SH-SY5Y (cell line): ENCODE measurements around the gene FBRSL1.

Experiments used
- GATA2 ChIP-seq: IDR thresholded peaks from 2 replicates; pipeline ENCODE4 v1.6.1; 2011; ENCODE audit warnings: mild to moderate bottlenecking, low read depth, low read length
- GATA3 ChIP-seq: IDR thresholded peaks from 2 replicates; pipeline ENCODE4 v1.6.1; 2011; ENCODE audit warnings: low read depth, mild to moderate bottlenecking, low read length, moderate library complexity

The FBRSL1 gene

GRCh38 chr12:132460571-132460970 is 29.4 kb upstream of the FBRSL1 start:
- TF ChIP-seq GATA2 (no peak), GATA3 (no peak)

- TF ChIP-seq GATA2 (no peak), GATA3 (no peak)
Observed at GRCh38 chr12:132461526-132461925, 28.4 kb upstream of the FBRSL1 start.

- TF ChIP-seq GATA2: no peak
- no peak for TF ChIP-seq GATA3
Observed at GRCh38 chr12:132462788-132463187, 27.2 kb upstream of the FBRSL1 start.

- TF ChIP-seq GATA3 (no peak), GATA2 (no peak)
Observed at GRCh38 chr12:132464820-132465219, 25.1 kb upstream of the FBRSL1 start.

GRCh38 chr12:132465269-132466190 is 24.4 kb upstream of the FBRSL1 start:
- TF ChIP-seq GATA2 (no peak), GATA3 (no peak)

GRCh38 chr12:132466241-132467201 is 23.4 kb upstream of the FBRSL1 start:
- TF ChIP-seq GATA2: no peak
- TF ChIP-seq GATA3: no peak

GRCh38 chr12:132467511-132467910 is 22.4 kb upstream of the FBRSL1 start:
- TF ChIP-seq GATA2 (no peak), GATA3 (no peak)

- no peak for TF ChIP-seq GATA2
- no peak for TF ChIP-seq GATA3
Observed at GRCh38 chr12:132469423-132469822, 20.5 kb upstream of the FBRSL1 start.

- TF ChIP-seq GATA3 (no peak), GATA2 (no peak)
Observed at GRCh38 chr12:132470397-132470796, 19.6 kb upstream of the FBRSL1 start.

GRCh38 chr12:132471011-132471857 is 18.7 kb upstream of the FBRSL1 start:
- TF ChIP-seq GATA3 (no peak), GATA2 (no peak)

- TF ChIP-seq GATA2 (no peak), GATA3 (no peak)
Observed at GRCh38 chr12:132471858-132472255, 18.1 kb upstream of the FBRSL1 start.

GRCh38 chr12:132472386-132472785 is 17.6 kb upstream of the FBRSL1 start:
- TF ChIP-seq GATA3 (no peak), GATA2 (no peak)

- TF ChIP-seq GATA3: no peak
- TF ChIP-seq GATA2: no peak
Observed at GRCh38 chr12:132474237-132474741, 15.7 kb upstream of the FBRSL1 start.

- TF ChIP-seq GATA2: no peak
- no peak for TF ChIP-seq GATA3
Observed at GRCh38 chr12:132475304-132476037, 14.5 kb upstream of the FBRSL1 start.
